BLaER1 (cell line): ENCODE data around the gene BATF.

Source experiments
- H3K27ac ChIP-seq: shearing (Covaris generic); formaldehyde crosslinking; 2 replicates; pipeline ENCODE4 v1.8.1; 2022
- H3K27me3 ChIP-seq: shearing (Covaris generic); formaldehyde crosslinking; 2 replicates; pipeline ENCODE4 v1.8.1; 2022
- H3K36me3 ChIP-seq: shearing (Covaris generic); formaldehyde crosslinking; 2 replicates; pipeline ENCODE4 v1.8.1; 2022
- H3K4me1 ChIP-seq: shearing (Covaris generic); formaldehyde crosslinking; 2 replicates; pipeline ENCODE4 v1.8.1; 2022
- H3K4me2 ChIP-seq: shearing (Covaris generic); formaldehyde crosslinking; 2 replicates; pipeline ENCODE4 v1.8.1; 2022
- H3K4me3 ChIP-seq: shearing (Covaris generic); formaldehyde crosslinking; 2 replicates; pipeline ENCODE4 v1.8.1; 2022
- H3K9ac ChIP-seq: shearing (Covaris generic); formaldehyde crosslinking; 2 replicates; pipeline ENCODE4 v1.8.1; 2022
- H3K9me3 ChIP-seq: shearing (Covaris generic); formaldehyde crosslinking; 2 replicates; pipeline ENCODE4 v1.8.1; 2022
- H4K20me1 ChIP-seq: shearing (Covaris generic); formaldehyde crosslinking; 2 replicates; pipeline ENCODE4 v1.8.1; 2022
- Cebpa-rat ChIP-seq: shearing (Covaris generic); IDR thresholded peaks from 2 replicates; pipeline ENCODE4 v1.8.1; 2022

The BATF gene

DNA sequence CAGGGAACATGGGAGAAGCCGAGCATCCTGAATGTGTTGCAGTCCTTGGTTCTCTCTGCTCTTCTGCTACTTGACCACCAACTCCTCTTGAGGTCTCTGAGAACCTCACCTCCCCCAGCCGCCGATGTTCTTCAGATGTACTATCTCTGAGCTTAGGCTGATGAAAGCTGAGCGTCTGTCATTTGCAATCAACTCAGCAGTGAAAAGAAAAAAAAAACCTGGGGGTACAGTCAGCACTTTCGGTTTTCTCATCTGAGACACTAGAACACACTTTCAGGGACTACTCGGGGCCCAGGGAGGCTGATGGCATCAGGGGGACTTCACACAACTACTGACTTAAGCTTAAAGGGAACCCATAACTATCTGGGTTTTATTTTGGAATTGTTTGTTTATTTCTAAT lies 46.5 kb downstream of the BATF start:
- Histone ChIP-seq H3K4me3 (no peak overlapping the region), H3K27me3 (no peaks in the 10 kb centered on the region), H3K9me3 (no peaks in the 10 kb centered on the region), H3K4me2 (no peak overlapping the region), H4K20me1 (no peaks in the 10 kb centered on the region), H3K27ac (no peak overlapping the region), H3K36me3 (no peaks in the 10 kb centered on the region), H3K9ac (no peak overlapping the region), H3K4me1 (peaks cover 9% of the 10 kb centered on the region)
- no peak for TF ChIP-seq Cebpa-rat

GRCh38 chr14:75570797-75571196 lies 48.5 kb downstream of the BATF start:
- no peak for TF ChIP-seq Cebpa-rat

DNA sequence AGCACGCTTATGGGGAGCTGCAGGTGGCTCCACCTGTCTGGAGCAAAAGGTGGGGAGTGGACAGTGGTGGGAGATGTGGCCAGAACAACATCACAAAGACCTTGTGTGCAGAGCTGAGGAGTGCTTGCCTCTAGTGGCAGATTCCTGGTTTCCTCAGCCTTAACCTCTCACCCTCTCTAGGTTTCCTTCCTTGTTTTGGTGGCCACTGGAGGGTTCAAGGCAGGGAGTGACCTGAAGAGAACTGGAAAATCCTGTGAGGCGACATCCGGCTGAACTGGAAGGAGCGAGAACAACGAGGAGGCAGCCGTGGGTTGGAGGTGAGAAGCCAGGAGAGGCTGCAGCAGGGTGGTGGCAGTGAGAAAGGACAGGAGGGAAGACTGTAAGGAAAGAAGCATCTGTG lies 49.8 kb downstream of the BATF start:
- no peak overlapping the region for H3K27ac ChIP-seq
- no peaks in the 10 kb centered on the region for H3K27me3 ChIP-seq
- H3K4me1 ChIP-seq, result peaks cover 11% of the 10 kb centered on the region
- no peak overlapping the region for H3K4me3 ChIP-seq
- H3K36me3 ChIP-seq, result no peaks in the 10 kb centered on the region
- no peak overlapping the region for H3K9ac ChIP-seq
- no peak overlapping the region for H3K4me2 ChIP-seq
- H3K9me3 ChIP-seq, result no peaks in the 10 kb centered on the region
- TF ChIP-seq Cebpa-rat, result no peak
- no peaks in the 10 kb centered on the region for H4K20me1 ChIP-seq

More at GRCh38 chr14:75570797-75571196, 48.5 kb downstream of the BATF start:
- Histone ChIP-seq H3K27ac (no peak overlapping the region), H4K20me1 (no peaks in the 10 kb centered on the region), H3K9me3 (no peaks in the 10 kb centered on the region), H3K27me3 (no peaks in the 10 kb centered on the region), H3K4me3 (no peak overlapping the region), H3K36me3 (no peaks in the 10 kb centered on the region), H3K9ac (no peak overlapping the region), H3K4me2 (no peak overlapping the region), H3K4me1 (no peaks in the 10 kb centered on the region)

- Histone ChIP-seq H3K4me2 (peak overlapping the region; percentile 99), H3K9ac (0 out of 2 replicates have a peak overlapping the region, but pooled peaks have one; percentile 22)
- TF ChIP-seq Cebpa-rat, result no peak
Observed at GRCh38 chr14:75577090-75577489, 54.8 kb downstream of the BATF start.

DNA sequence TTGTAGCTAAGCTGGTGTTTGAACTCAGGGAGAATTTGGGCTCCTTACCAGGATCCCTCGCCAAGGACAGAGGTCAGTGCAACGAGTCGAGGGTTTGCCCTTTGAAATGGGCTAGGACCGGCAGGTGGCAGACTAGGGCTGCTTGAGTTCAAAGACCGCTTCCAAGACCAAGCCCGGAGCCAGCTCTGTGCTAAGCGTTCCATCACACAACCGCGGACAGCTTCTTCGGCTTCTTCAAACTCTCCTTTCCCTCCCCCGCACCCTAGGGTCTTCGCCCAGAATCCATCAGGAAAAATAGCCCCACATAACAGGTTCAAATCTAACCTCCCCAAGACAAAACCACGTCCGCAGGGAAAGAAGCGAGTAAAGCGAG lies 55.4 kb downstream of the BATF start:
- no peaks in the 10 kb centered on the region for H3K9me3 ChIP-seq
- peak overlapping the region; percentile 55; the same call in 1 of the 2 replicates for H3K9ac ChIP-seq
- no peaks in the 10 kb centered on the region for H4K20me1 ChIP-seq
- H3K27ac ChIP-seq, result no peak overlapping the region
- H3K36me3 ChIP-seq, result no peaks in the 10 kb centered on the region
- peaks cover 34% of the 10 kb centered on the region for H3K4me1 ChIP-seq
- H3K27me3 ChIP-seq, result no peaks in the 10 kb centered on the region
- H3K4me3 ChIP-seq, result peak overlapping the region; percentile 69
- peak overlapping the region; percentile 99 for H3K4me2 ChIP-seq
- TF ChIP-seq Cebpa-rat, result no peak

More at GRCh38 chr14:75577090-75577489, 54.8 kb downstream of the BATF start:
- Histone ChIP-seq H3K27ac (no peak overlapping the region), H3K36me3 (no peaks in the 10 kb centered on the region), H4K20me1 (no peaks in the 10 kb centered on the region), H3K4me3 (no peak overlapping the region), H3K27me3 (no peaks in the 10 kb centered on the region), H3K4me1 (peaks cover 34% of the 10 kb centered on the region), H3K9me3 (no peaks in the 10 kb centered on the region)

DNA sequence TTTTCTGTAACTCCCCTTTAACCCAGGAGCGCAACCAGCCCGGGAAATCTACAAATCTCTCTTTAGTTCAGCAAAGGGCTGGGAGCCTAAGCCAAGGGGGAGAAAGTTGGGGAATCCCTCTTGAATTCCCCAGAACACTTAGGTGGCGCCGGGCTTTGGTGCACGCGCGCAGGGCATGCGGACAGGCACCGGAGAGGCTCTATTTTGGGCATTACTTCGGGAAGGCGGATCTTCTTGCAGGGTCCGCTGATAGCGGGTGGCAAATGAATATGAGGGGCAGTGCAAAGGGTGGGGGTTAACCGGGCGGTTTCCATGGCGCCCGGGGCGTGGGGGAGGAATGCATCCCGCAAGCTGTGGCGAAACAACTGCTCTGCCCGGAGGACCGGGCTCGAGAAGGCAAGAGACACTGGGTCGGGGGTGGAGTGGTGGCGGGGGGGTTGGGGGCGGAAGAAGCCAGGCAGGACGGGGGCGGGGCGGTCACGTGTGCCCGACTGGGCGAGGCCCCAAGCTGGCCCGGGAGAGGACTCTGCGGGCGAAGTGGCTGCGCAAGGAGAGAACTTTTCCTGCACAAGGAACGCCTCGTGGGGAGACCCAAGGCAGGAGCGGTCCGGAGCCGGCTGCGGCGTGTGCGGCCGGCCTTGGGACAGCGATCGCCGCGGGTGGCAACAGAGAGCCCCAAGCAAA lies 56.0 kb downstream of the BATF start, which contains the start of gene FLVCR2:
TSS of gene FLVCR2 (plus strand) at position 519 of the 684 bp plus-strand sequence. CDS start 353 bp downstream, outside the sequence.
- Histone ChIP-seq H3K9ac (peak within 1 kb of the TSS; percentile 66), H3K4me1 (peaks cover 34% of the 10 kb centered on the region), H3K27me3 (no peaks in the 10 kb centered on the region), H3K4me2 (peak within 1 kb of the TSS; percentile 99), H3K27ac (no peak within 1 kb of the TSS), H3K36me3 (no peaks in the 10 kb centered on the region), H3K4me3 (peak within 1 kb of the TSS; percentile 69), H3K9me3 (no peaks in the 10 kb centered on the region), H4K20me1 (no peaks in the 10 kb centered on the region)
- TF ChIP-seq Cebpa-rat, result no peak

- Histone ChIP-seq H3K9me3 (no peaks in the 10 kb centered on the region), H3K27ac (no peak overlapping the region), H3K36me3 (no peaks in the 10 kb centered on the region), H3K4me1 (peaks cover 34% of the 10 kb centered on the region), H3K4me3 (peak overlapping the region; percentile 69), H3K27me3 (no peaks in the 10 kb centered on the region), H3K4me2 (peak overlapping the region; percentile 99), H3K9ac (peak overlapping the region; percentile 66), H4K20me1 (no peaks in the 10 kb centered on the region)
- no peak for TF ChIP-seq Cebpa-rat
Observed at GRCh38 chr14:75578786-75579337, 56.6 kb downstream of the BATF start.

DNA sequence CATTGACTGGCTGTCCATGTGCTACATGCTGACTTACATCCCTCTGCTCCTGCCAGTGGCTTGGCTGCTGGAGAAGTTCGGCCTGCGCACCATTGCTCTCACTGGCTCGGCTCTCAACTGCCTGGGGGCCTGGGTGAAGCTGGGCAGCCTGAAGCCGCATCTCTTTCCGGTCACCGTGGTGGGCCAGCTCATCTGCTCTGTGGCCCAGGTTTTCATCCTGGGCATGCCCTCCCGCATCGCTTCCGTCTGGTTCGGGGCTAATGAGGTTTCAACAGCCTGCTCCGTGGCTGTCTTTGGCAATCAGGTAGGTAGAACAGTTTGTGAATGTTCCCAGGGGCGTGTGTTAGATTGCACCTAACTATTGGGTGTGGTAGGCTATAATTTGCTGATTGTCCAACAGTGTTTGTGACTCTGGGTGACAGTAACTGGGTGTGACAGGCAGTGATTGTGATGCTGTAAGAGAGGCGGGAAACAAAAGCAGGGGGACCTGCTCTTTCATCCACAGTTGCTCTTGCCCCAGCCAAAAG lies 57.1 kb downstream of the BATF start:
- Histone ChIP-seq H4K20me1 (no peaks in the 10 kb centered on the region), H3K4me3 (no peak overlapping the region), H3K4me1 (peaks cover 34% of the 10 kb centered on the region), H3K4me2 (peak overlapping the region; percentile 99), H3K9me3 (no peaks in the 10 kb centered on the region), H3K27ac (no peak overlapping the region), H3K9ac (no peak overlapping the region), H3K27me3 (no peaks in the 10 kb centered on the region), H3K36me3 (no peaks in the 10 kb centered on the region)
- no peak for TF ChIP-seq Cebpa-rat

GRCh38 chr14:75579882-75580281 lies 57.6 kb downstream of the BATF start:
- H3K36me3 ChIP-seq, result no peaks in the 10 kb centered on the region
- H3K9ac ChIP-seq, result no peak overlapping the region
- no peak overlapping the region for H3K27ac ChIP-seq
- no peak overlapping the region for H3K4me3 ChIP-seq
- peaks cover 34% of the 10 kb centered on the region for H3K4me1 ChIP-seq
- H3K27me3 ChIP-seq, result no peaks in the 10 kb centered on the region
- H3K4me2 ChIP-seq, result peak overlapping the region; percentile 99; the same call in 1 of the 2 replicates
- H3K9me3 ChIP-seq, result no peaks in the 10 kb centered on the region
- no peaks in the 10 kb centered on the region for H4K20me1 ChIP-seq
- TF ChIP-seq Cebpa-rat, result no peak

DNA sequence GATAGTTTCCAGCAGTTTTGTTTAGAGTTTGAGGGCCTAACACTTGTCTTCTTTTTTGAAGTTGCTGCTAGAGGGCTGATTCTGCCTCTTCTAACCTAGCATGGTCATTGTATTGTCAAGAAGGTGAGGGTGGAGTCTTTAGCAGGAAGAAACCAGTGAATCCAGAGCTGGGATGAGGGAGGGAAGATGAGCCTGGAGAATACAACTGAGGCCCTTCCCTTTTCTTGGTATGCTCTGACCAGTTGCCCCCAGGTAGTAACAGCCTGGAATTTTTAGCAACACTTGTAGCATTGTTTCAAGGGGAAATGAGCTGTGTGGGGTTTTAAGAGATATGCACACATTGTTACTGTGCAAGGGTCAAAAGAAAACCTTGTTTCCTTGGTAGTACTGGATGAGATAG lies 65.1 kb downstream of the BATF start:
- Histone ChIP-seq H3K9me3 (peaks cover 19% of the 10 kb centered on the region), H4K20me1 (no peaks in the 10 kb centered on the region), H3K9ac (no peak overlapping the region), H3K27ac (no peak overlapping the region), H3K27me3 (no peaks in the 10 kb centered on the region), H3K4me2 (no peak overlapping the region), H3K36me3 (no peaks in the 10 kb centered on the region), H3K4me1 (peaks cover 19% of the 10 kb centered on the region), H3K4me3 (no peak overlapping the region)
- TF ChIP-seq Cebpa-rat, result no peak
